ENCODE data around the gene PRRT4.

GRCh38 chr7:128353189-128353588 is 8.3 kb downstream of the PRRT4 start:
- TF ChIP-seq, protein P1, sequence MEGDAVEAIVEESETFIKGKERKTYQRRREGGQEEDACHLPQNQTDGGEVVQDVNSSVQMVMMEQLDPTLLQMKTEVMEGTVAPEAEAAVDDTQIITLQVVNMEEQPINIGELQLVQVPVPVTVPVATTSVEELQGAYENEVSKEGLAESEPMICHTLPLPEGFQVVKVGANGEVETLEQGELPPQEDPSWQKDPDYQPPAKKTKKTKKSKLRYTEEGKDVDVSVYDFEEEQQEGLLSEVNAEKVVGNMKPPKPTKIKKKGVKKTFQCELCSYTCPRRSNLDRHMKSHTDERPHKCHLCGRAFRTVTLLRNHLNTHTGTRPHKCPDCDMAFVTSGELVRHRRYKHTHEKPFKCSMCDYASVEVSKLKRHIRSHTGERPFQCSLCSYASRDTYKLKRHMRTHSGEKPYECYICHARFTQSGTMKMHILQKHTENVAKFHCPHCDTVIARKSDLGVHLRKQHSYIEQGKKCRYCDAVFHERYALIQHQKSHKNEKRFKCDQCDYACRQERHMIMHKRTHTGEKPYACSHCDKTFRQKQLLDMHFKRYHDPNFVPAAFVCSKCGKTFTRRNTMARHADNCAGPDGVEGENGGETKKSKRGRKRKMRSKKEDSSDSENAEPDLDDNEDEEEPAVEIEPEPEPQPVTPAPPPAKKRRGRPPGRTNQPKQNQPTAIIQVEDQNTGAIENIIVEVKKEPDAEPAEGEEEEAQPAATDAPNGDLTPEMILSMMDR (IDR thresholded peaks at IDR 0.05), result no peak
- TF ChIP-seq ZFX (IDR thresholded peaks at IDR 0.05; ENCODE audit: borderline replicate concordance), result no peak

Data from 22Rv1 (cell line).